NB4 (cell line): ENCODE data around the gene AP4M1.

Experiments
- CTCF ChIP-seq: IDR thresholded peaks from one replicate; pipeline ENCODE4 v1.5.1; 2012; ENCODE audit warnings: low read depth, low read length
- MAX ChIP-seq: IDR thresholded peaks from 2 replicates; pipeline ENCODE4 v1.6.1; 2011; ENCODE audit warnings: low read depth, low read length
- POLR2A ChIP-seq: IDR thresholded peaks from 2 replicates; pipeline ENCODE4 v1.6.1; 2011; ENCODE audit warnings: mild to moderate bottlenecking; ENCODE audit not compliant: insufficient read length; ENCODE audit errors: extremely low read depth

DNA sequence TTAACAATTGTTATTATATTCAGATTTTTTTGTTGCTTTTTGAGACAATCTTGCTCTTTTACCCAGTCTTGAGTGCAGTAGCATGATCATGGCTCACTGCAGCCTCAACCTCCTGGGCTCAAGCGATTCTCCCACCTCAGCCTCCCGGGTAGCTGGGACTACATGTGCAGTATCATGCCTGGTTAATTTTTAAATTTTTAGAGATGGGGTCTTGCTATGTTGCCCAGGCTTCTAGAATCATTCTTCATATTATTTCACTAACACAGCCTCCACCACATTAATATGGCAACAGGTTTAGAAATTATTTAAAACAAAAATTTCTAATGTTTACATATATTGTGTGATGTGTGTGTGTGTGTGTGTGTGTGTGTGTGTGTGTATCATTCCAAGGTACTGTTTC lies 45.8 kb downstream of the AP4M1 start:
- TF ChIP-seq CTCF: no peak
- no peak for TF ChIP-seq POLR2A
- TF ChIP-seq MAX: no peak
